ENCODE data around the gene HOXA13.

Gene HOXA13

GRCh38 chr7:27156916-27157701 is 42.8 kb downstream of the HOXA13 start (continued):
- TF ChIP-seq ZNF518A (tag by site-specific recombination; conservative IDR thresholded peaks at IDR 0.05; ENCODE audit: low read depth) (no peak), ZNF175 (tag by site-specific recombination; IDR thresholded peaks at IDR 0.05) (no peak), ZNF776 (tag by site-specific recombination; IDR thresholded peaks at IDR 0.05; ENCODE audit: borderline replicate concordance) (no peak), ZNF843 (tag by site-specific recombination; IDR thresholded peaks at IDR 0.05) (no peak), ZNF624 (tag by site-specific recombination; IDR thresholded peaks at IDR 0.05) (no peak), ZNF571 (tag by site-specific recombination; IDR thresholded peaks at IDR 0.05) (no peak), HIC1 (tag by site-specific recombination; IDR thresholded peaks at IDR 0.05) (no peak), BCL11A (tag by site-specific recombination; IDR thresholded peaks at IDR 0.05; ENCODE audit: low read depth) (no peak), ZBTB7A (tag by site-specific recombination; IDR thresholded peaks at IDR 0.05; ENCODE audit: low read depth) (no peak)

- ChIA-PET POLR2A (interaction anchor here (0.5 to 2.3 kb wide), 15 partner anchors 8 to 1294 kb away, joined by 3 to 17 read pairs (median 4); partner anchors contain the start of genes HOXA11, HOXA4, HOXA5 and SKAP2), CTCF (interaction anchor here (0.7 to 2.8 kb wide), 5 partner anchors 13 to 1264 kb away, joined by 3 to 11 read pairs (median 3); partner anchors contain the start of gene HOXA5)
- Histone ChIP-seq H3K4me1 (ENCODE audit: control insufficient read depth, insufficient read depth, low read length) (peaks cover 13% of the 10 kb centered on the region), H3K36me3 (ENCODE audit: control insufficient read depth in 2 of 2, insufficient read depth in 1 of 2, low read length in 2 of 2) (peaks cover 0 to 8% of the 10 kb centered on the region in 2 experiments; a peak in 1 of 3 replicates), H3K4me3 (ENCODE audit: low read depth, low read length) (peak within 1 kb of the TSS; percentile 69), H3K9me3 (ENCODE audit: control insufficient read depth, insufficient read depth, low read depth, low read length) (no peaks in the 10 kb centered on the region), H3K27ac (ENCODE audit: extremely low read depth, low read depth, low read length) (peak within 1 kb of the TSS; percentile 94)
- TF ChIP-seq, protein P1, sequence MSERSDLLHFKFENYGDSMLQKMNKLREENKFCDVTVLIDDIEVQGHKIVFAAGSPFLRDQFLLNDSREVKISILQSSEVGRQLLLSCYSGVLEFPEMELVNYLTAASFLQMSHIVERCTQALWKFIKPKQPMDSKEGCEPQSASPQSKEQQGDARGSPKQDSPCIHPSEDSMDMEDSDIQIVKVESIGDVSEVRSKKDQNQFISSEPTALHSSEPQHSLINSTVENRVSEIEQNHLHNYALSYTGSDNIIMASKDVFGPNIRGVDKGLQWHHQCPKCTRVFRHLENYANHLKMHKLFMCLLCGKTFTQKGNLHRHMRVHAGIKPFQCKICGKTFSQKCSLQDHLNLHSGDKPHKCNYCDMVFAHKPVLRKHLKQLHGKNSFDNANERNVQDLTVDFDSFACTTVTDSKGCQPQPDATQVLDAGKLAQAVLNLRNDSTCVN (tag by site-specific recombination; optimal IDR thresholded peaks at IDR 0.05), result peak; percentile 12
- TF ChIP-seq EGR2 (tag by site-specific recombination; IDR thresholded peaks at IDR 0.05; ENCODE audit: low read depth), result peak; percentile 81
- peak; percentile 77 for TF ChIP-seq ZIC2 (tag by site-specific recombination; IDR thresholded peaks at IDR 0.05)
- TF ChIP-seq ZNF843 (tag by site-specific recombination; IDR thresholded peaks at IDR 0.05), result 0 out of 2 replicates have a peak, but pooled peaks have one; percentile 36
- TF ChIP-seq ZXDB (tag by site-specific recombination; IDR thresholded peaks at IDR 0.05), result peak; percentile 22; the same call in 1 of the 2 replicates
- TF ChIP-seq ZNF354C (tag by site-specific recombination; IDR thresholded peaks at IDR 0.05; ENCODE audit: borderline replicate concordance, low read depth), result no peak
- TF ChIP-seq, protein P2, sequence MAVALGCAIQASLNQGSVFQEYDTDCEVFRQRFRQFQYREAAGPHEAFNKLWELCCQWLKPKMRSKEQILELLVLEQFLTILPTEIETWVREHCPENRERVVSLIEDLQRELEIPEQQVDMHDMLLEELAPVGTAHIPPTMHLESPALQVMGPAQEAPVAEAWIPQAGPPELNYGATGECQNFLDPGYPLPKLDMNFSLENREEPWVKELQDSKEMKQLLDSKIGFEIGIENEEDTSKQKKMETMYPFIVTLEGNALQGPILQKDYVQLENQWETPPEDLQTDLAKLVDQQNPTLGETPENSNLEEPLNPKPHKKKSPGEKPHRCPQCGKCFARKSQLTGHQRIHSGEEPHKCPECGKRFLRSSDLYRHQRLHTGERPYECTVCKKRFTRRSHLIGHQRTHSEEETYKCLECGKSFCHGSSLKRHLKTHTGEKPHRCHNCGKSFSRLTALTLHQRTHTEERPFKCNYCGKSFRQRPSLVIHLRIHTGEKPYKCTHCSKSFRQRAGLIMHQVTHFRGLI (tag by site-specific recombination; IDR thresholded peaks at IDR 0.05), result peak; percentile 66
- TF ChIP-seq, protein P3, sequence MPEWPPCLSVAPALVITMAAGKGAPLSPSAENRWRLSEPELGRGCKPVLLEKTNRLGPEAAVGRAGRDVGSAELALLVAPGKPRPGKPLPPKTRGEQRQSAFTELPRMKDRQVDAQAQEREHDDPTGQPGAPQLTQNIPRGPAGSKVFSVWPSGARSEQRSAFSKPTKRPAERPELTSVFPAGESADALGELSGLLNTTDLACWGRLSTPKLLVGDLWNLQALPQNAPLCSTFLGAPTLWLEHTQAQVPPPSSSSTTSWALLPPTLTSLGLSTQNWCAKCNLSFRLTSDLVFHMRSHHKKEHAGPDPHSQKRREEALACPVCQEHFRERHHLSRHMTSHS (tag by site-specific recombination; IDR thresholded peaks at IDR 0.05), result no peak
- TF ChIP-seq, protein P4, sequence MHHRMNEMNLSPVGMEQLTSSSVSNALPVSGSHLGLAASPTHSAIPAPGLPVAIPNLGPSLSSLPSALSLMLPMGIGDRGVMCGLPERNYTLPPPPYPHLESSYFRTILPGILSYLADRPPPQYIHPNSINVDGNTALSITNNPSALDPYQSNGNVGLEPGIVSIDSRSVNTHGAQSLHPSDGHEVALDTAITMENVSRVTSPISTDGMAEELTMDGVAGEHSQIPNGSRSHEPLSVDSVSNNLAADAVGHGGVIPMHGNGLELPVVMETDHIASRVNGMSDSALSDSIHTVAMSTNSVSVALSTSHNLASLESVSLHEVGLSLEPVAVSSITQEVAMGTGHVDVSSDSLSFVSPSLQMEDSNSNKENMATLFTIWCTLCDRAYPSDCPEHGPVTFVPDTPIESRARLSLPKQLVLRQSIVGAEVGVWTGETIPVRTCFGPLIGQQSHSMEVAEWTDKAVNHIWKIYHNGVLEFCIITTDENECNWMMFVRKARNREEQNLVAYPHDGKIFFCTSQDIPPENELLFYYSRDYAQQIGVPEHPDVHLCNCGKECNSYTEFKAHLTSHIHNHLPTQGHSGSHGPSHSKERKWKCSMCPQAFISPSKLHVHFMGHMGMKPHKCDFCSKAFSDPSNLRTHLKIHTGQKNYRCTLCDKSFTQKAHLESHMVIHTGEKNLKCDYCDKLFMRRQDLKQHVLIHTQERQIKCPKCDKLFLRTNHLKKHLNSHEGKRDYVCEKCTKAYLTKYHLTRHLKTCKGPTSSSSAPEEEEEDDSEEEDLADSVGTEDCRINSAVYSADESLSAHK (tag by site-specific recombination; IDR thresholded peaks at IDR 0.05), result 0 out of 2 replicates have a peak, but pooled peaks have one; percentile 24
- TF ChIP-seq FEZF1 (tag by site-specific recombination; IDR thresholded peaks at IDR 0.05), result peak; percentile 69
- TF ChIP-seq ZNF391 (tag by site-specific recombination; IDR thresholded peaks at IDR 0.05; ENCODE audit: borderline replicate concordance, low read depth), result no peak
Observed at GRCh38 chr7:27156508-27156898, 43.4 kb downstream of the HOXA13 start, which contains the start of gene HOXA7. Gene HOXA7, minus strand, starts transcription at chr7:27156675. Its CDS starts 130 bp downstream, at chr7:27156545.
